H9 (cell line): Measurements from ENCODE around the gene SGMS2. TPM values are rescaled to one million over a fixed set of nuclear protein-coding genes. Genes with fewer than 3 reads are reported as not detected.

Source experiments
- DNase-seq: peaks from one replicate; pipeline ENCODE4 v3.0.0-alpha.2; 2017
- H2AFZ ChIP-seq: one replicate; pipeline ENCODE4 v1.6.1; 2013; ENCODE audit warnings: mild to moderate bottlenecking, low read length, control low read depth, moderate library complexity
- H2AK5ac ChIP-seq: 2 replicates; pipeline ENCODE4 v1.6.1; 2013; ENCODE audit warnings: low read length, control low read depth, mixed read lengths; ENCODE audit not compliant: insufficient read length
- H2BK120ac ChIP-seq: one replicate; pipeline ENCODE4 v1.6.1; 2013; ENCODE audit warnings: low read depth, mild to moderate bottlenecking, low read length, control low read depth, inconsistent platforms; ENCODE audit not compliant: poor library complexity, severe bottlenecking
- H2BK12ac ChIP-seq: 2 replicates; pipeline ENCODE4 v1.6.1; 2013; ENCODE audit warnings: low read length, control low read depth, mixed read lengths, low read depth; ENCODE audit not compliant: insufficient read length
- H2BK15ac ChIP-seq: 2 replicates; pipeline ENCODE4 v1.6.1; 2013; ENCODE audit warnings: low read depth, low read length, control low read depth
- H2BK20ac ChIP-seq: one replicate; pipeline ENCODE4 v1.6.1; 2013; ENCODE audit warnings: low read depth, mild to moderate bottlenecking, low read length, control low read depth, inconsistent platforms; ENCODE audit not compliant: poor library complexity, severe bottlenecking
- H2BK5ac ChIP-seq: 2 replicates; pipeline ENCODE4 v1.6.1; 2013; ENCODE audit warnings: low read length, control low read depth, mixed read lengths; ENCODE audit not compliant: insufficient read length
- H3K14ac ChIP-seq: 2 replicates; pipeline ENCODE4 v1.6.1; 2013; ENCODE audit warnings: low read length, control low read depth; ENCODE audit not compliant: insufficient read depth
- H3K18ac ChIP-seq: 2 replicates; pipeline ENCODE4 v1.6.1; 2013; ENCODE audit warnings: low read depth, mild to moderate bottlenecking, mixed read lengths, low read length, control low read depth; ENCODE audit not compliant: insufficient read length
- H3K23ac ChIP-seq: 2 replicates; pipeline ENCODE4 v1.6.1; 2013; ENCODE audit warnings: low read length, control low read depth, mixed read lengths, low read depth; ENCODE audit not compliant: insufficient read length
- H3K23me2 ChIP-seq: 2 replicates; pipeline ENCODE4 v1.6.1; 2013; ENCODE audit warnings: low read depth, mild to moderate bottlenecking, mixed read lengths, low read length, control low read depth; ENCODE audit not compliant: insufficient read length, poor library complexity, severe bottlenecking
- H3K27ac ChIP-seq: 2 replicates; pipeline ENCODE4 v1.5.1; 2013; ENCODE audit warnings: low read length, control low read depth, mixed read lengths, low read depth; ENCODE audit not compliant: insufficient read length
- H3K27me3 ChIP-seq: 2 replicates; pipeline ENCODE4 v1.6.1; 2013; ENCODE audit warnings: low read length, control low read depth, inconsistent platforms; ENCODE audit not compliant: insufficient read depth
- H3K4ac ChIP-seq: 2 replicates; pipeline ENCODE4 v1.6.1; 2013; ENCODE audit warnings: low read depth, mild to moderate bottlenecking, control low read depth, inconsistent platforms, low read length, moderate library complexity
- H3K4me1 ChIP-seq: 2 replicates; pipeline ENCODE4 v1.6.1; 2013; ENCODE audit warnings: low read length, control low read depth, inconsistent platforms; ENCODE audit not compliant: insufficient read depth
- H3K4me2 ChIP-seq: 2 replicates; pipeline ENCODE4 v1.6.1; 2013; ENCODE audit warnings: low read length, control low read depth, mixed read lengths; ENCODE audit not compliant: insufficient read length, insufficient read depth
- H3K56ac ChIP-seq: 2 replicates; pipeline ENCODE4 v1.6.1; 2013; ENCODE audit warnings: low read depth, mild to moderate bottlenecking, mixed read lengths, low read length, control low read depth; ENCODE audit not compliant: insufficient read length
- H3K79me1 ChIP-seq: 2 replicates; pipeline ENCODE4 v1.6.1; 2013; ENCODE audit warnings: low read depth, mild to moderate bottlenecking, moderate library complexity, low read length, control low read depth, inconsistent platforms; ENCODE audit not compliant: insufficient read depth, poor library complexity, severe bottlenecking
- H3K79me2 ChIP-seq: 2 replicates; pipeline ENCODE4 v1.6.1; 2013; ENCODE audit warnings: low read length, control low read depth, inconsistent platforms; ENCODE audit not compliant: insufficient read depth
- H3K9ac ChIP-seq: 2 replicates; pipeline ENCODE4 v1.6.1; 2013; ENCODE audit warnings: low read length, control low read depth, mixed read lengths; ENCODE audit not compliant: insufficient read length; ENCODE audit errors: extremely low read depth
- H3K9me3 ChIP-seq: one replicate; pipeline ENCODE4 v1.6.1; 2013; ENCODE audit warnings: low read depth, low read length, inconsistent platforms; ENCODE audit not compliant: control insufficient read depth
- H3T11ph ChIP-seq: one replicate; pipeline ENCODE4 v1.6.1; 2013; ENCODE audit warnings: mild to moderate bottlenecking, low read length, control low read depth, inconsistent platforms
- H4K20me1 ChIP-seq: one replicate; pipeline ENCODE4 v1.6.1; 2013; ENCODE audit not compliant: control insufficient read depth, insufficient read length, insufficient read depth
- H4K5ac ChIP-seq: 2 replicates; pipeline ENCODE4 v1.6.1; 2013; ENCODE audit warnings: low read depth, mild to moderate bottlenecking, mixed read lengths, low read length, control low read depth; ENCODE audit not compliant: insufficient read length
- H4K8ac ChIP-seq: replicated peaks from 2 replicates; pipeline ENCODE4 v1.6.1; 2013; ENCODE audit warnings: low read length, control low read depth, mixed read lengths, low read depth; ENCODE audit not compliant: insufficient read length
- H4K91ac ChIP-seq: 2 replicates; pipeline ENCODE4 v1.6.1; 2013; ENCODE audit warnings: low read depth, mild to moderate bottlenecking, moderate library complexity, mixed read lengths, low read length, control low read depth; ENCODE audit not compliant: insufficient read length
- H3K27ac Mint-ChIP-seq, 3 experiments: 2 replicates in 2 of 3; 3 replicates in 1 of 3; pipeline ENCODE4 v1.8.0; 2020 to 2021; ENCODE audit warnings: mixed read lengths in 3 of 3, mild to moderate bottlenecking in 1 of 3, moderate library complexity in 1 of 3
- H3K27me3 Mint-ChIP-seq: 2 replicates; pipeline ENCODE4 v1.8.0; 2021; ENCODE audit warnings: low read depth, mild to moderate bottlenecking, moderate library complexity, mixed read lengths
- H3K36me3 Mint-ChIP-seq, 3 experiments: 2 replicates in 2 of 3; 3 replicates in 1 of 3; pipeline ENCODE4 v1.8.0; 2020 to 2021; ENCODE audit warnings: low read depth in 3 of 3, mixed read lengths in 3 of 3; ENCODE audit not compliant: insufficient read depth in 1 of 3
- H3K4me1 Mint-ChIP-seq, 2 experiments: 2 replicates each; pipeline ENCODE4 v1.8.0; 2020; ENCODE audit warnings: mixed read lengths in 2 of 2
- H3K4me3 Mint-ChIP-seq, 2 experiments: 2 replicates in 1 of 2; 3 replicates in 1 of 2; pipeline ENCODE4 v1.8.0; 2020 to 2021; ENCODE audit warnings: mild to moderate bottlenecking in 2 of 2, mixed read lengths in 2 of 2, moderate library complexity in 1 of 2
- H3K9me3 Mint-ChIP-seq, 2 experiments: 2 replicates in 1 of 2; 3 replicates in 1 of 2; pipeline ENCODE4 v1.8.0; 2020; ENCODE audit warnings: mild to moderate bottlenecking in 2 of 2, mixed read lengths in 2 of 2, moderate library complexity in 1 of 2
- CTCF ChIP-seq: fragments of 200-600 bp; sonication (generic); conservative IDR thresholded peaks from 3 replicates; pipeline ENCODE4 v1.8.0; 2021; ENCODE audit warnings: antibody characterized with exemption, mild to moderate bottlenecking
- WGBS: extraction: QIAGEN DNeasy Blood & Tissue Kit; methylation state at CpG from one replicate; pipeline ENCODE4 v1.1.7; 2013; ENCODE audit warnings: missing lambda C conversion rate, low lambda C conversion rate, mixed read lengths; ENCODE audit not compliant: insufficient read length; ENCODE audit errors: extremely low coverage; 5-methylcytosine and 5-hydroxymethylcytosine counted together
- total RNA-seq: library from RNA; stranded (reverse); gene quantifications from 2 replicates; pipeline ENCODE4 v1.2.1, GENCODE V29; 2021

The SGMS2 gene
- total RNA-seq, 1 experiment from 2014 or later, result 9.7 TPM

DNA sequence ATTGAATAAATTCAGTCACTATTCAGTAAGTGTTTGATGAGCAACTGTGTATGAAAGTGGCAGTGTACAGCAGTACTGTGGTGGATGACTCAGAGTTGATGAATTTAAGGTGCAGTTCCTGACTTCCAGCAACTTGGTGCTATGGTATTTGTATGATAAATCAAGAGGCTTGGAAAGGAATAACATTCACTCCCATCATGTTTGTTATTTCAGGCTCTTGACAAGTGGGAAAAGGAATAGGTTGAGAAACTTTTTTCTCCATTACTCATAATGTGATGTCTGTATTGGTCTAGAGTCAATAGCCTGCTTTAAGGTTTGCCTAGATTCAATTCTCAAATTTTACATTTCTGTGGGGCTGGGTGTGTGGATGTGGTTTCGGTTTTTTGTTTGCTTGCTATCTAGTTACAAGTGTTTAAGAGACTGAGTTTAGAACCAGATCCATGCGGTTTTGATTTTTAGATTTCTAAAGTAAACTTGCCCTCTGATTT lies 71.5 kb downstream of the SGMS2 start:
- no peak for TF ChIP-seq CTCF
- DNase-seq, result no peak
- no peaks in the 10 kb centered on the region for H3K79me1 ChIP-seq
- H2BK120ac ChIP-seq, result no peak overlapping the region
- Mint-ChIP-seq H3K27me3 (no peaks in the 10 kb centered on the region), H3K4me3 (no peak overlapping the region), H3K9me3 (peaks cover 7 to 8% of the 10 kb centered on the region in 2 experiments), H3K4me1 (peaks cover 20 to 22% of the 10 kb centered on the region in 2 experiments), H3K27ac (no peak overlapping the region), H3K36me3 (peaks cover 7 to 34% (median 17%) of the 10 kb centered on the region in 3 experiments; a peak in 6 of 7 replicates)
- H3T11ph ChIP-seq, result no peak overlapping the region
- H3K14ac ChIP-seq, result no peak overlapping the region
- H3K23ac ChIP-seq, result no peak overlapping the region
- H2BK12ac ChIP-seq, result no peak overlapping the region
- H3K4me2 ChIP-seq, result no peak overlapping the region
- no peak overlapping the region for H4K8ac ChIP-seq
- no peak overlapping the region for H4K5ac ChIP-seq
- H2AFZ ChIP-seq, result no peak overlapping the region
- H3K79me2 ChIP-seq, result no peaks in the 10 kb centered on the region
- no peaks in the 10 kb centered on the region for H3K9me3 ChIP-seq
- no peak overlapping the region for H2BK20ac ChIP-seq
- no peak overlapping the region for H3K4ac ChIP-seq
- H3K27ac ChIP-seq, result no peak overlapping the region
- H3K23me2 ChIP-seq, result no peaks in the 10 kb centered on the region
- H4K91ac ChIP-seq, result no peak overlapping the region
- no peak overlapping the region for H3K56ac ChIP-seq
- no peak overlapping the region for H2BK5ac ChIP-seq
- no peaks in the 10 kb centered on the region for H3K27me3 ChIP-seq
- no peak overlapping the region for H2BK15ac ChIP-seq
- H3K18ac ChIP-seq, result no peak overlapping the region
- no CpG with 5 or more reads among the region's 2 CpGs for WGBS
- H3K4me1 ChIP-seq, result peaks cover 2% of the 10 kb centered on the region; the same call in 1 of the 2 replicates
- H2AK5ac ChIP-seq, result no peak overlapping the region
- H4K20me1 ChIP-seq, result no peaks in the 10 kb centered on the region
- H3K9ac ChIP-seq, result no peak overlapping the region
